Measurements from ENCODE around the gene CALHM5. TPM values are rescaled to one million over a fixed set of nuclear protein-coding genes. Genes with fewer than 3 reads are reported as not detected.

The CALHM5 gene
- total RNA-seq, 4 donors from 2014 or later: 0.09 to 0.80 (median 0.53) TPM; not detected in 1

DNA sequence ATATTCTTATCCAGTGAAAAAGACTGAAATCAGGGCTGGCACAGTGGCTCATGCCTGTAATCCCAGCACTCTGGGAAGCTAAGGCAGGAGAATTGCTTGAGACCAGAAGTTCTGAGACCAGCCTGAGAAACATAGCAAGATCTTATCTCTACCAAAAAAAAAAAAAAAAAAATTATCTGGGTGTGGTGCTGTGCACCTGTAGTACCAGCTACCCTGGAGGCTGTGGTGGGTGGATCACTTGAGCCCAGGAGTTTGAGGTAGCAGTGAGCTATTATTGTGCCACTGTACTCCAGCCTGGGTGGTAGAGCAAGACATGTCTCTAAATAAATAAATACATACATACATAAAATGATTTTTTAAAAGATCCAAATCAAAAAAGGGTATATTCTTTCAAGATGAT lies 43.9 kb upstream of the CALHM5 start:
- H3K36me3 ChIP-seq: no peaks in the 10 kb centered on the region

DNA sequence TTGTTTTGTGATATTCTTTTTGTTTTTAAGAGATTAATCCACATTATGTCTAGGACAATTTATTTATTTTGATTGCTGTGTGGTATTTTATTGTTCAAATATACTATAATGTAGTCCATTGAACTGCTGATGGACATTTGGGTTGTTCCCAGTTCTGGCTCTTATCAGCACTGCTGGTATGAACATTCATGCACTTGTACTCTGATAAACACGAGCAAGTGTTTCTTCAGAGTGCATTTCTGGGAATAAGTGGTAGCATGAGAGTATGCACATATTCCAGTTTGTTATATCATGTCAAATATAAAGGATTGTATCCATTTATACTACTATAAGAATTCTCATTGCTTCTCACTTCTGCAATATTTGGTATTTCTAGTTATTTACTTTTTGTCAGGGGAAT lies 43.1 kb upstream of the CALHM5 start:
- Histone ChIP-seq H3K4me1 (no peaks in the 10 kb centered on the region), H3K36me3 (no peaks in the 10 kb centered on the region), H3K9me3 (no peaks in the 10 kb centered on the region), H3K27me3 (no peaks in the 10 kb centered on the region), H3K27ac (no peak overlapping the region), H3K4me3 (no peak overlapping the region)
- no peak for DNase-seq
- TF ChIP-seq POLR2A (IDR thresholded peaks at IDR 0.05): no peak
- TF ChIP-seq, protein P1, sequence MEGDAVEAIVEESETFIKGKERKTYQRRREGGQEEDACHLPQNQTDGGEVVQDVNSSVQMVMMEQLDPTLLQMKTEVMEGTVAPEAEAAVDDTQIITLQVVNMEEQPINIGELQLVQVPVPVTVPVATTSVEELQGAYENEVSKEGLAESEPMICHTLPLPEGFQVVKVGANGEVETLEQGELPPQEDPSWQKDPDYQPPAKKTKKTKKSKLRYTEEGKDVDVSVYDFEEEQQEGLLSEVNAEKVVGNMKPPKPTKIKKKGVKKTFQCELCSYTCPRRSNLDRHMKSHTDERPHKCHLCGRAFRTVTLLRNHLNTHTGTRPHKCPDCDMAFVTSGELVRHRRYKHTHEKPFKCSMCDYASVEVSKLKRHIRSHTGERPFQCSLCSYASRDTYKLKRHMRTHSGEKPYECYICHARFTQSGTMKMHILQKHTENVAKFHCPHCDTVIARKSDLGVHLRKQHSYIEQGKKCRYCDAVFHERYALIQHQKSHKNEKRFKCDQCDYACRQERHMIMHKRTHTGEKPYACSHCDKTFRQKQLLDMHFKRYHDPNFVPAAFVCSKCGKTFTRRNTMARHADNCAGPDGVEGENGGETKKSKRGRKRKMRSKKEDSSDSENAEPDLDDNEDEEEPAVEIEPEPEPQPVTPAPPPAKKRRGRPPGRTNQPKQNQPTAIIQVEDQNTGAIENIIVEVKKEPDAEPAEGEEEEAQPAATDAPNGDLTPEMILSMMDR (IDR thresholded peaks at IDR 0.05): no peak

More for the DNA sequence above, 43.9 kb upstream of the CALHM5 start:
- TF ChIP-seq POLR2A (IDR thresholded peaks at IDR 0.05): no peak
- TF ChIP-seq, protein P1 (IDR thresholded peaks at IDR 0.05): no peak
- H3K27me3 ChIP-seq: no peaks in the 10 kb centered on the region
- no peaks in the 10 kb centered on the region for H3K4me1 ChIP-seq
- no peak overlapping the region for H3K4me3 ChIP-seq
- H3K27ac ChIP-seq: peak overlapping the region in 1 of 4 donors; percentile 28
- no peaks in the 10 kb centered on the region for H3K9me3 ChIP-seq
- peak in 1 of 3 donors; percentile 35 for DNase-seq

DNA sequence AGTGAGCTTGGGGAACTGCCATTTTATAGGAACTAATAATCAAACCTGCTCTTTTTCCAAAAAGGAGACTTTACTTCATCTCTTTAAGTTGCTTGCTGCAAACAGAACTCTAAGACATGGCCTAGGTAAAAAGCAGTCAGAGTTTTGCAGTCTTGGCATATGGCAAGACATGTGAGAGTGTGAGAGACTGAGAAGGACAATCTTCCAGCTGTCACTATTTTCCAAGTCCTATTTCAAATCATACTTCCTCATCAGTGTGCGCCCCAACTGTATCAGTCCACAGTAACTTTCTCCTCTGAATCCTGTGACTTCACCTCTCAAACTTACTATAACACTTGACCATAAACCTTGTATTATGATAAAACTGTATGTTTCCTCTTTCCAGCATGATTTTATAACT lies 39.9 kb upstream of the CALHM5 start:
- no peak overlapping the region for H3K27ac ChIP-seq
- TF ChIP-seq, protein P1 (IDR thresholded peaks at IDR 0.05): no peak
- no peak for TF ChIP-seq POLR2A (IDR thresholded peaks at IDR 0.05)
- H3K36me3 ChIP-seq: no peaks in the 10 kb centered on the region
- H3K4me3 ChIP-seq: no peak overlapping the region
- H3K9me3 ChIP-seq: no peaks in the 10 kb centered on the region
- H3K4me1 ChIP-seq: peaks cover 0 to 4% (median 0%) of the 10 kb centered on the region in 4 donors
- no peaks in the 10 kb centered on the region for H3K27me3 ChIP-seq
- no peak for DNase-seq

DNA sequence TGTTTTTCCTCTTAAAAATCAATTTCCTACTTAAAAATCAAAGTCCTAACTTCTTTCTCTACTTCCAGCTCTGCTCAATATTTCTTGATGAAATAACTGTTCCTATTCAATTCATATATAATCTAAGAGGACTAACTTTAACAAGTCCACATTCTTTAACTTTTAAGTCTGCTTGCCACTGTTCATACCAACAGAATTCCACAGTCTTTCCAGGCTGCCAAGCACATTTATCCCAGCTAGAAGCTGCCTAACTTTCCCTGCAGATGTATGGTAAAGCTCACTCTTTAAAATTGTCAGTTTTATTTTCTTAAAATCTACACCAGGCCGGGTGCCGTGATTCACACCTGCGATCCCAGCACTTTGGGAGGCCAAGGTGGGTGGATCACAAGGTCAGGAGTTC lies 38.7 kb upstream of the CALHM5 start:
- no peak for DNase-seq

DNA sequence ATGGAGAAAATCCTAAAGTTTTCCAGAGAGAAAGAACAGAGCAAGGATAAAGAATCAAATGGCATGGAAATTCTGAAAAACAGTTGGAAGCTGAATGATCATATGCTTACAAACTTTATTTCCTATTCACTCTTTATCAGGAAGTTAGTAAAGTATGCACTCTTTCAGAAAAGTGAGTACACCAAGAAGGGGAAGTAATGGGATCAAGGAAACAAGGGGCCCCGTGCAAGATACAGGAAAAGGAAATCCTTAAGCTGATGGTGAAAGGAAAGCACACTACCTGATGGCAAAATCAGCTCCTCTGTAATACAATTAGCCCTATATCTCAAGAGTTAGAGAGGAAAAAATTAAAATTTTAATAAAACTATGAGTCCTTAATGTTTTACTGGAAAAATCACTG lies 36.3 kb upstream of the CALHM5 start:
- H3K9me3 ChIP-seq: no peaks in the 10 kb centered on the region
- H3K4me3 ChIP-seq: no peak overlapping the region
- peak overlapping the region in 2 of 4 donors; percentile 57 to 68 for H3K27ac ChIP-seq
- H3K4me1 ChIP-seq: peaks cover 0 to 4% (median 0%) of the 10 kb centered on the region in 4 donors
- no peak for DNase-seq
- H3K27me3 ChIP-seq: no peaks in the 10 kb centered on the region
- no peaks in the 10 kb centered on the region for H3K36me3 ChIP-seq
- no peak for TF ChIP-seq POLR2A (IDR thresholded peaks at IDR 0.05)
- TF ChIP-seq, protein P1 (IDR thresholded peaks at IDR 0.05): no peak

More for the DNA sequence above, 38.7 kb upstream of the CALHM5 start:
- Histone ChIP-seq H3K9me3 (no peaks in the 10 kb centered on the region), H3K4me1 (peaks cover 0 to 4% (median 0%) of the 10 kb centered on the region in 4 donors), H3K4me3 (no peak overlapping the region), H3K27me3 (no peaks in the 10 kb centered on the region), H3K36me3 (no peaks in the 10 kb centered on the region), H3K27ac (no peak overlapping the region)
- no peak for TF ChIP-seq POLR2A (IDR thresholded peaks at IDR 0.05)
- TF ChIP-seq, protein P1 (IDR thresholded peaks at IDR 0.05): no peak
